GM13977 (cell line): ENCODE data around the gene PCYT2.

Experiments used
- DNase-seq: peaks from one replicate; pipeline ENCODE4 v3.0.0; 2012; ENCODE audit warnings: low spot score
- CTCF ChIP-seq: IDR thresholded peaks from 2 replicates; pipeline ENCODE4 v1.5.1; 2012; ENCODE audit warnings: mild to moderate bottlenecking, control low read depth; ENCODE audit not compliant: insufficient read depth; ENCODE audit errors: extremely low read depth, missing control alignments
- in situ Hi-C: fragments of 300-500 bp; cut with MboI; formaldehyde crosslinking; loops from one replicate; pipeline ENCODE4 v1.12.0; 2022; ENCODE audit warnings: low sequenced_read_pairs, low pct_unique_long_range_greater_than_20kb, mixed read lengths, inconsistent platforms; ENCODE audit not compliant: unreplicated experiment

Gene PCYT2

DNA sequence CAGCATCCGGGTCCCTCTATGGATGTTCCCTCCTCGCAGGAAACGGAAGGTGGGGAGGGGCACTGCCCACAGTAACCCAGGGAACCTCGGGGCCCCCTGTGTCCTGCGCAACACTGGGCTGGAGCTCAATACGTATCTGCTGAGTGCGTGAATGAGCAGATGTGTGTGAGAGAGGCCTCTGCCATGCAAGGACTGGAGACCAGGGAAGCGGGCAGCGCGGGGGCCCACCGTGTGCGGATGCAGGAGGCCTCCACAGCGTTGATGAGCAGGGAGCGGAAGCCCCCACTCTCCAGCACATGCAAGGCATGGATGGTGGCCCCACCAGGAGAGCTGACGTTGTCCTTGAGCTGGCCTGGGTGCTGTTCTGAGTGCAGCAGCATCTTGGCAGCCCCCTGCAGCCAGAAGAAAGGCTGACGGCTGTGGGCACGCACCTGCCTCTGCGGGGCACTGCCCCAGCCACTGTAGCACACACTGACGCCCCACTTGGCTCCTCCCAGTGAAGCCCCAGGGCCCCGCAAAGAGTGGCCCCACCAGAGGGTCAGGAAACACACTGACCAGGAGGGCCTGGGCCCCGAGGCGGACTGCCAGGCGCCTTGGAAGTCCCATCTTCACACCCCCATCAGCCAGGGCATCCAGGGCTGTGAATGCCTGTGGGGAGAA is 23.0 kb upstream of the PCYT2 start:
- no peak for TF ChIP-seq CTCF
- in situ Hi-C loops, result no loop called here
- no peak for DNase-seq

- no peak for TF ChIP-seq CTCF
- in situ Hi-C loops, result no loop called here
- no peak for DNase-seq
These were observed 22.0 kb upstream of the PCYT2 start for GRCh38 chr17:81933178-81933699.

DNA sequence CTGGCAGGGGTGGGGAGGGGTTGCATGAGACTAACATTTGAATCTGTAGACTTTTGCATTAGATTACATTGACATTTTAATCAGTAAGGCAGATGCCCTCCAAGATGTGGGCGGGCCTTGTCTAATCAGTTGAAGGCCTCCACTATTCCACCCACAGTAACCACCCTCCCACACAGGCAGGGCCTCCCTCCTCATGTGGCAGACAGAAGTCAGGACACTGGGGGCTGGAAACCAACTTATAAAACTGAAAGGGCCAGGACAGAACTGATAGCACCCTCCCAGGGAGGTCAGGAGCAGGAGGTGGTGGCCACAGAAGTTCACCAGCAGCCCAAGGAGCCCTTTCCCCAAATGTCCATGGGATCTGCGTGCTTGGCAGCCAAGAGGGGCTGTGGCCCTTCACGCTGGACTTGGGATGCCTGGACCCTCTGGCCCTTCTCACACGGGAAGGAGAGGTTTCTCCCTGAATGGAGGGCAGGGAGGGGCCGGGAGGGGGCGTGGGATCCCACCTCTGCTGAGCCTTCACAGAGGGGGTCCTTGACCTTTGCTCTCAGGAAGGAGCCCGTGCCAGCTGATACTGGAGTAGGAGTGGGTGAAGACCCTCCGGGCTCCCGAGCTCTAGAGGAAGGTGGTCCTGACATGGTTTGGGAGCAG is 21.3 kb upstream of the PCYT2 start:
- no peak for DNase-seq
- in situ Hi-C loops, result no loop called here
- TF ChIP-seq CTCF, result no peak

- no peak for TF ChIP-seq CTCF
- no peak for DNase-seq
- in situ Hi-C loops, result no loop called here
These were observed 20.5 kb upstream of the PCYT2 start for GRCh38 chr17:81931557-81932332.

DNA sequence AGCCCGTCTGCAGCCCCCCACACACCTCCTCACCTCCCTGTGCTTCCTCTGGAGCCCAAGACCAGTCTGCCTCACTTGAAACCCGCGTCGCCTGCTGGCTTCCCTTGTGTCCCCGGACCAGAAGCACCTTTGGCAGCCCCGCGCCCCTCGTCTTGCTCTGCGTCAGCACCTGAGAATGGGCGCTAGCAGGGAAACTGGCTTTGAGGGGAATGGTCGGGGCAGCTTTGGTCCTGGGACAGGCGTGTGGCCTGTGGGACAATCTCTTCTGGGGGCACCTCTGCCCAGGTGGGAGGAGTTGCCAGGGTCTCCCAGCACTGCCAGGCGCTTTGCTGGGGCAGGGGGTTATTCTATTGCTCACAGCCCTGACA is 20.0 kb upstream of the PCYT2 start:
- DNase-seq, result no peak
- in situ Hi-C loops, result no loop called here
- no peak for TF ChIP-seq CTCF

- TF ChIP-seq CTCF, result no peak
- peak; percentile 73 for DNase-seq
- in situ Hi-C loops, result no loop called here
These were observed 19.2 kb upstream of the PCYT2 start for GRCh38 chr17:81930142-81931125.
